Endothelial cell of umbilical vein (primary cell): ENCODE results near the gene CNPY1. TPM values are rescaled to one million over a fixed set of nuclear protein-coding genes. Genes with fewer than 3 reads are reported as not detected.

Experiments
- BruUV-seq: library from RNA; stranded (reverse); fragments of 400-500 nt; replicated peaks from 2 replicates; lab custom pipeline; 2021; lab: Mats Ljungman, UMichigan
- CTCF ChIA-PET: fragments of 300-600, 350-600 bp; sonication (Branson Sonifier 250); formaldehyde crosslinking; loops from one replicate; lab custom pipeline; 2021; ENCODE audit warnings: antibody characterized with exemption, inconsistent platforms; lab: Charles Lee
- POLR2A ChIA-PET: fragments of 300-600, 350-600 bp; sonication (Branson Sonifier 250); formaldehyde crosslinking; loops from one replicate; lab custom pipeline; 2021; ENCODE audit warnings: antibody characterized with exemption, inconsistent platforms; lab: Charles Lee
- DNase-seq: peaks from one replicate; pipeline ENCODE4 v3.0.0-alpha.2; 2011; ENCODE audit warnings: low read depth, low spot score
- FAIRE-seq: peaks from 2 replicates; lab custom pipeline; 2011; peaks lifted over from hg19 to GRCh38; lab: Jason Lieb, UNC
- H2AFZ ChIP-seq: 2 replicates; pipeline ENCODE4 v1.6.0; 2012; ENCODE audit warnings: low read depth, low read length, control low read depth, inconsistent platforms
- H3K27ac ChIP-seq: 2 replicates; pipeline ENCODE4 v1.5.1; 2011; ENCODE audit warnings: low read depth, mild to moderate bottlenecking, control low read depth, low read length, moderate library complexity; ENCODE audit not compliant: insufficient read depth
- H3K27me3 ChIP-seq, 2 experiments: 2 replicates each; pipeline versions ENCODE4 v1.6.0 to v1.6.1; 2011; ENCODE audit warnings: low read length in 2 of 2, mixed read lengths in 1 of 2; ENCODE audit not compliant: control insufficient read depth in 2 of 2, insufficient read depth in 2 of 2
- H3K36me3 ChIP-seq, 2 experiments: 2 replicates in 1 of 2; 3 replicates in 1 of 2; pipeline ENCODE4 v1.5.1; 2011; ENCODE audit warnings: low read length in 2 of 2, mild to moderate bottlenecking in 1 of 2, moderate library complexity in 1 of 2; ENCODE audit not compliant: control insufficient read depth in 2 of 2, insufficient read depth in 2 of 2; ENCODE audit errors: extremely low read depth in 1 of 2
- H3K4me1 ChIP-seq: 3 replicates; pipeline ENCODE4 v1.5.1; 2011; ENCODE audit warnings: mild to moderate bottlenecking, low read length; ENCODE audit not compliant: control insufficient read depth, insufficient read depth; ENCODE audit errors: extremely low read depth
- H3K4me2 ChIP-seq: 2 replicates; pipeline ENCODE4 v1.6.1; 2011; ENCODE audit warnings: low read length, control low read depth, mixed read lengths; ENCODE audit not compliant: insufficient read depth
- H3K4me3 ChIP-seq, 3 experiments: fragments of 200-600 bp in 1 of 3; sonication (generic), shearing (Covaris generic) in 1 of 3; replicated peaks in 1 of 3; 2 replicates each; pipeline ENCODE4 v1.5.1; 2011 to 2016; ENCODE audit warnings: control low read depth in 3 of 3, low read length in 3 of 3, mild to moderate bottlenecking in 2 of 3, inconsistent platforms in 1 of 3, low read depth in 1 of 3, moderate library complexity in 1 of 3; ENCODE audit not compliant: insufficient read depth in 1 of 3
- H3K79me2 ChIP-seq: 2 replicates; pipeline ENCODE4 v1.6.0; 2012; ENCODE audit warnings: low read length, inconsistent platforms; ENCODE audit not compliant: control insufficient read depth, insufficient read depth
- H3K9ac ChIP-seq: replicated peaks from 2 replicates; pipeline ENCODE3; 2011; ENCODE audit warnings: low read length, control low read depth; ENCODE audit not compliant: insufficient read depth; ENCODE audit errors: extremely low read depth
- H3K9me1 ChIP-seq: replicated peaks from 3 replicates; pipeline ENCODE4 v1.6.0; 2011; ENCODE audit warnings: mild to moderate bottlenecking, low read length; ENCODE audit not compliant: control insufficient read depth, insufficient read depth; ENCODE audit errors: extremely low read depth
- H3K9me3 ChIP-seq: replicated peaks from 2 replicates; pipeline ENCODE4 v1.5.1; 2012; ENCODE audit warnings: low read length, inconsistent platforms; ENCODE audit not compliant: control insufficient read depth, insufficient read depth
- H4K20me1 ChIP-seq: replicated peaks from 2 replicates; pipeline ENCODE3; 2011; ENCODE audit warnings: mild to moderate bottlenecking, low read length; ENCODE audit not compliant: control insufficient read depth, insufficient read depth; ENCODE audit errors: extremely low read depth
- EZH2 ChIP-seq: IDR thresholded peaks from 2 replicates; pipeline ENCODE4 v1.6.1; 2012; ENCODE audit warnings: borderline replicate concordance, low read depth, mild to moderate bottlenecking, moderate library complexity, low read length, inconsistent platforms; ENCODE audit not compliant: severe bottlenecking
- FOS ChIP-seq: IDR thresholded peaks from 2 replicates; pipeline ENCODE4 v1.6.1; 2011; ENCODE audit warnings: mild to moderate bottlenecking, low read length, moderate library complexity, borderline replicate concordance; ENCODE audit not compliant: insufficient read depth
- GATA2 ChIP-seq: IDR thresholded peaks from 2 replicates; pipeline ENCODE4 v1.7.0; 2011; ENCODE audit warnings: low read depth, mild to moderate bottlenecking, moderate library complexity, mixed read lengths, low read length; ENCODE audit not compliant: insufficient read length, insufficient read depth
- JUN ChIP-seq: IDR thresholded peaks from 2 replicates; pipeline ENCODE4 v1.6.1; 2011; ENCODE audit warnings: borderline replicate concordance, low read depth; ENCODE audit not compliant: insufficient read length, insufficient read depth
- MAX ChIP-seq: IDR thresholded peaks from 2 replicates; pipeline ENCODE4 v1.6.1; 2011; ENCODE audit not compliant: insufficient read depth, insufficient read length
- MYC ChIP-seq: IDR thresholded peaks from one replicate; pipeline ENCODE4 v1.6.1; 2011; ENCODE audit warnings: mild to moderate bottlenecking, low read depth, low read length
- POLR2A ChIP-seq: IDR thresholded peaks from 2 replicates; pipeline ENCODE4 v1.6.1; 2012; ENCODE audit warnings: low read depth, mild to moderate bottlenecking, control low read depth, low read length
- POLR2AphosphoS5 ChIP-seq: IDR thresholded peaks from 2 replicates; pipeline ENCODE4 v1.6.1; 2012; ENCODE audit warnings: low read depth, mild to moderate bottlenecking, control low read depth, low read length, moderate library complexity; ENCODE audit not compliant: insufficient read depth
- dilution Hi-C: fragments of 300-500 bp; cut with MboI; formaldehyde crosslinking; loops from one replicate; pipeline ENCODE4 v1.15.0; 2019; ENCODE audit warnings: low sequenced_read_pairs; ENCODE audit not compliant: extremely low pct_ligation_motif_present
- intact Hi-C: fragments of 100-400 bp; cut with micrococcal nuclease; formaldehyde crosslinking; loops from one replicate; pipeline ENCODE4 v1.10.0; 2022
- polyA plus RNA-seq, 4 experiments: library from polyadenylated mRNA; depleted of rRNA in 3 of 4; stranded (reverse) in 3 of 4; unstranded in 1 of 4; fragments of >200 nt; gene quantifications; 2 replicates each; pipeline versions ENCODE4 v1.2.1 to v1.2.3, GENCODE V29; 2011 to 2012; ENCODE audit warnings: missing spikeins in 1 of 4
- total RNA-seq: library from RNA; stranded (reverse); gene quantifications from 2 replicates; pipeline ENCODE4 v1.2.3, GENCODE V29; 2021
- TF ChIP-seq, protein P1 (sequence below), 2 donors: IDR thresholded peaks; 1 replicate in 1 of 2; 2 replicates in 1 of 2; pipeline ENCODE4 v1.5.1; 2011; ENCODE audit warnings: low read length in 2 of 2, mild to moderate bottlenecking in 2 of 2, moderate library complexity in 2 of 2, control low read depth in 1 of 2, inconsistent platforms in 1 of 2, low read depth in 1 of 2; ENCODE audit not compliant: insufficient read depth in 1 of 2; ENCODE audit errors: extremely low read depth in 1 of 2

CNPY1 gene
- total and polyA plus RNA-seq, 2 donors (not counting 3 experiments of a cell fraction or from before 2014, with no cell fraction given) = not detected

DNA sequence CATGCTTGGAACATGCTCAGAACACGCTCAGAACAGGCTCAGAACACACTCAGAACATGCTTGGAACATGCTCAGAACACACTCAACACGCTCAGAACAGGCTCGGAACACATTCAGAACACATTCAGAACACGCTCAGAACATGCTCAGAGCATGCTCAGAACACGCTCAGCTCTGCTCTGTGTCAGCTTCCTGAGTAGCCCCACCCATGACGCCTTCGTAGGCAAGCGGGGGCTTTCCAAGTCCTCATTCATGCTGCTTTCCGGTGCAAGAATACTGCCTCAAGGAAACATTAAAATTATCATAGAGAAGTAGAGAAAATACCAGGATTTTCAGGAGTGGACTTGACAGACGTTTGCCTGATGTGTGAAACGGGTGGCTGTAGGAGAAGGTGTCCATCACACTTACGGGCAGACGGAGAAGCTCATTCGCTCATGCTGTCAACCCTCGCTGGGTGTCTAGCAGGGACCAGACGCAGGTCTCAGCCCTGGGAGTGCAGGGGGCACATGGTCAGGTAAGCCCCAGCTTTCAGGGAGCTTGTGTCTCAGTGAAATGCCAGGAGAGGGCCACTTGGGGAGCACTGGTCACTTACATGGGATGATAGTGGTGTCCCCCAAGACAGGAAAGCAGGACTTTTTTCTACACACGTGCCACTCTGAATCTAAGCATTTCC is 63.7 kb downstream of the CNPY1 start:
- H3K36me3 ChIP-seq = no peaks in the 10 kb centered on the region
- H3K4me1 ChIP-seq = no peaks in the 10 kb centered on the region
- H3K4me2 ChIP-seq = no peak overlapping the region
- intact Hi-C loops (no loop called here), dilution Hi-C loops (no loop called here)
- H3K9ac ChIP-seq = no peak overlapping the region
- BruUV-seq = no TSS peak
- no peaks in the 10 kb centered on the region for H3K79me2 ChIP-seq
- H3K27ac ChIP-seq = no peak overlapping the region
- no peak for DNase-seq
- ChIA-PET POLR2A (no interaction called here), CTCF (no interaction called here)
- TF ChIP-seq FOS = no peak
- H3K9me3 ChIP-seq = no peaks in the 10 kb centered on the region
- peaks cover 0 to 3% of the 10 kb centered on the region in 2 experiments for H3K27me3 ChIP-seq
- no peaks in the 10 kb centered on the region for H3K9me1 ChIP-seq
- H3K4me3 ChIP-seq = no peak overlapping the region
- H4K20me1 ChIP-seq = no peaks in the 10 kb centered on the region
- H2AFZ ChIP-seq = no peak overlapping the region
- FAIRE-seq = no peak

DNA sequence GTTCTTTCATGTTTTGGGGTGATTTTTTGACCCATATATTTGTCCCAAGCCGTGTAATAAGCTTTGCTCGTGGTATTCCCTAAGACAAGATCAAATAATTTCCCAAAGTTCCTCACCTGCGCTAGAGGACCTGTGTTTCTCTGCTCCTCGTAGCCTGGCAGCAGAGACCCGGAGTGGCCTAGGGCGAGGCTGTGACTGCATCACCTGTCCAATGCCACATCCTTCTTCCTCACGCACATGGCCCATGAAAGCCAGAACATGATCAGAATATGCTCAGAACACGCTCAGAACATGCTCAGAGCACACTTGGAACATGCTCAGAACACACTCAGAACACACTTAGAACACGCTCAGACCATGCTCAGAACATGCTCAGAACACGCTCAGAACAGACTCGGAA is 64.6 kb downstream of the CNPY1 start:
- POLR2A ChIA-PET = no interaction called here

More for the DNA sequence above, 64.6 kb downstream of the CNPY1 start:
- H3K27ac ChIP-seq = no peak overlapping the region
- intact Hi-C loops = no loop called here
- H3K9ac ChIP-seq = no peak overlapping the region
- dilution Hi-C loops = no loop called here
- CTCF ChIA-PET = no interaction called here
- no peak for TF ChIP-seq MAX
- TF ChIP-seq EZH2 = no peak
- no peak for TF ChIP-seq POLR2AphosphoS5
- no peak for TF ChIP-seq GATA2
- TF ChIP-seq, protein P1, sequence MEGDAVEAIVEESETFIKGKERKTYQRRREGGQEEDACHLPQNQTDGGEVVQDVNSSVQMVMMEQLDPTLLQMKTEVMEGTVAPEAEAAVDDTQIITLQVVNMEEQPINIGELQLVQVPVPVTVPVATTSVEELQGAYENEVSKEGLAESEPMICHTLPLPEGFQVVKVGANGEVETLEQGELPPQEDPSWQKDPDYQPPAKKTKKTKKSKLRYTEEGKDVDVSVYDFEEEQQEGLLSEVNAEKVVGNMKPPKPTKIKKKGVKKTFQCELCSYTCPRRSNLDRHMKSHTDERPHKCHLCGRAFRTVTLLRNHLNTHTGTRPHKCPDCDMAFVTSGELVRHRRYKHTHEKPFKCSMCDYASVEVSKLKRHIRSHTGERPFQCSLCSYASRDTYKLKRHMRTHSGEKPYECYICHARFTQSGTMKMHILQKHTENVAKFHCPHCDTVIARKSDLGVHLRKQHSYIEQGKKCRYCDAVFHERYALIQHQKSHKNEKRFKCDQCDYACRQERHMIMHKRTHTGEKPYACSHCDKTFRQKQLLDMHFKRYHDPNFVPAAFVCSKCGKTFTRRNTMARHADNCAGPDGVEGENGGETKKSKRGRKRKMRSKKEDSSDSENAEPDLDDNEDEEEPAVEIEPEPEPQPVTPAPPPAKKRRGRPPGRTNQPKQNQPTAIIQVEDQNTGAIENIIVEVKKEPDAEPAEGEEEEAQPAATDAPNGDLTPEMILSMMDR (IDR thresholded peaks at IDR 0.05; ENCODE audit: extremely low read depth in 1 of 2, insufficient read depth in 1 of 2, low read depth in 1 of 2, low read length in 2 of 2) = no peak
- no peak for TF ChIP-seq MYC
- no peak for TF ChIP-seq POLR2A
- no peak for TF ChIP-seq JUN
- no TSS peak for BruUV-seq
- no peaks in the 10 kb centered on the region for H3K79me2 ChIP-seq
- no peak overlapping the region for H3K4me2 ChIP-seq
- H3K4me3 ChIP-seq = no peak overlapping the region
- no peak for FAIRE-seq
- H2AFZ ChIP-seq = no peak overlapping the region
- H3K9me3 ChIP-seq = no peaks in the 10 kb centered on the region
- DNase-seq = no peak
- no peaks in the 10 kb centered on the region for H3K4me1 ChIP-seq
- peaks cover 0 to 3% of the 10 kb centered on the region in 2 experiments for H3K27me3 ChIP-seq
- H3K36me3 ChIP-seq = no peaks in the 10 kb centered on the region
- H3K9me1 ChIP-seq = no peaks in the 10 kb centered on the region
- no peaks in the 10 kb centered on the region for H4K20me1 ChIP-seq
